ENCODE results near the gene PLXNA3.

Gene PLXNA3

DNA sequence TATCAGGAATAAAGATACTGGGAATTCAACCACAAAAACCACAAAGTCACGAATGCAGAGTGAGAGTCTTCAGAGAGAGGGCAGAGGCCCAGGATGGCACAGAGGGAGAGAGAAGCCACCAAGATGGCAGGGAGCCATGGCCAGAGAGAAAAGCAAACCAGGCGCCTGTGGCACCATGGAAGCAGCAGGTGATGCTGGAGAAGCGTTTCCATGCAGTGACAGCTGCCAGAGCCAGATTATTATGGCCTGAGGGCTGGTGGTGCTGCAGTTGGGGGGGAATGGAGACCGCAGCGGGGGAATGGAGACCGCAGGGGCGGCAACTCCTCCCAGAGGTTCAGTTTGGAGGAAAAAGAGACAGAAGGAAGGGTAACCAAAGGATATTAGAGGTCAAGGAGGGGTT, 40.9 kb upstream of the PLXNA3 start:
- no peak for DNase-seq (ENCODE audit: low read depth)

DNA sequence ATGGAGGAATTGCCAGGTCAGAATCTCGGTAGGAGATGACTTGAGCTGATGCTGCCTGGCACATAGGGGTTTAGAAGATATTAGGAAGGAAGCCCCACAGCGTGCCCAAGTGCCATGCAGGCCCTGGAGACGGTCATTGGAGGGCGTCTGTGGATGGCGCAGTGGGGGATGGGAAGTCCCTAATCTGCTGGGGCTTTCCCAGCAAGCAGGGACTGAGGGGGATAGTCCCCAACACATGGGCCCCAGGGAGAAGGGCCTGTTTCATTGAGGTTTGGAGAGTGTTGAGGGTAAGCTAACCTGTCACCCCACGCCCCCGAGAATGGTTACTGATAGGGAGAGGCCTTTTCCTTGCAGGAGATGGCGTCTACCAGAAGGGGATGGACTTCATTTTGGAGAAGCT, 38.9 kb upstream of the PLXNA3 start:
- DNase-seq (ENCODE audit: low read depth): no peak
- H3K4me3 ChIP-seq (ENCODE audit: control insufficient read depth, low read depth, low read length): no peak overlapping the region
- TF ChIP-seq, protein P1, sequence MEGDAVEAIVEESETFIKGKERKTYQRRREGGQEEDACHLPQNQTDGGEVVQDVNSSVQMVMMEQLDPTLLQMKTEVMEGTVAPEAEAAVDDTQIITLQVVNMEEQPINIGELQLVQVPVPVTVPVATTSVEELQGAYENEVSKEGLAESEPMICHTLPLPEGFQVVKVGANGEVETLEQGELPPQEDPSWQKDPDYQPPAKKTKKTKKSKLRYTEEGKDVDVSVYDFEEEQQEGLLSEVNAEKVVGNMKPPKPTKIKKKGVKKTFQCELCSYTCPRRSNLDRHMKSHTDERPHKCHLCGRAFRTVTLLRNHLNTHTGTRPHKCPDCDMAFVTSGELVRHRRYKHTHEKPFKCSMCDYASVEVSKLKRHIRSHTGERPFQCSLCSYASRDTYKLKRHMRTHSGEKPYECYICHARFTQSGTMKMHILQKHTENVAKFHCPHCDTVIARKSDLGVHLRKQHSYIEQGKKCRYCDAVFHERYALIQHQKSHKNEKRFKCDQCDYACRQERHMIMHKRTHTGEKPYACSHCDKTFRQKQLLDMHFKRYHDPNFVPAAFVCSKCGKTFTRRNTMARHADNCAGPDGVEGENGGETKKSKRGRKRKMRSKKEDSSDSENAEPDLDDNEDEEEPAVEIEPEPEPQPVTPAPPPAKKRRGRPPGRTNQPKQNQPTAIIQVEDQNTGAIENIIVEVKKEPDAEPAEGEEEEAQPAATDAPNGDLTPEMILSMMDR (conservative IDR thresholded peaks at IDR 0.05; ENCODE audit: control insufficient read depth, insufficient read depth, low read depth, low read length): no peak

More for the DNA sequence above, 40.9 kb upstream of the PLXNA3 start:
- no peak overlapping the region for H3K4me3 ChIP-seq (ENCODE audit: control insufficient read depth, low read depth, low read length)
- TF ChIP-seq, protein P1 (conservative IDR thresholded peaks at IDR 0.05; ENCODE audit: control insufficient read depth, insufficient read depth, low read depth, low read length): no peak

DNA sequence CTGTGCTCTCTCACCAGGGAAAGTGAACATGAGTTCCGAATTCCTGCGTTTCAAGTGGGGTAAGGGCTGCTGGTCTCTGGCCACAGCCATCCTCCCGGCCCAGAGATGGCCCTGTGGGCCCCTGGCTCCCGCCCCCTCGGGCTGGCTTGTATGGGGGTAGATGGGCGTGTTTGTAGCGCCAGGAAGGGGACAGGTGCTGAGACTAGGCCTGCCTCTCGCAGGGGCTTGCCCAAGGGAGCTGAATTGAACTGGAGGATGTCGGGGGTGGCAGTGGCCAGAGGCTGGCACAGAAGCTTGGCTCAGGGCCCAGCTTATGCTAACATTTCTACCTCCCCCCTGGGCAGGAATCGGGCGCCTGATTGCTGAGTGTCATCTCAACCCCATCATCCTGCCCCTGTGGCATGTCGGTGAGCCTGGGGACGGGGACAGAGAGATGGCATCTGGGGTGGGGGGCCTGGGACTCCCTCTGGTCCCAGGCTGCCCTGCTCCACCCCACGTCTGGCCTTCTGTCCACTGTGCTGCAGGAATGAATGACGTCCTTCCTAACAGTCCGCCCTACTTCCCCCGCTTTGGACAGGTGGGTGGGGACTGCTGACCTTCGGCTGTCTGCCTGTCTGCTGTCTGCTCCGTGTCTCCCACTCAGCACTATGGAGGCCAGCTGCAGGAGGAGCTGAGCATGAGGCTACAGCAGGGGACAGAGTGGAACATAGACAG, 38.2 kb upstream of the PLXNA3 start:
- TF ChIP-seq, protein P1 (conservative IDR thresholded peaks at IDR 0.05; ENCODE audit: control insufficient read depth, insufficient read depth, low read depth, low read length): no peak
- no peak for DNase-seq (ENCODE audit: low read depth)

DNA sequence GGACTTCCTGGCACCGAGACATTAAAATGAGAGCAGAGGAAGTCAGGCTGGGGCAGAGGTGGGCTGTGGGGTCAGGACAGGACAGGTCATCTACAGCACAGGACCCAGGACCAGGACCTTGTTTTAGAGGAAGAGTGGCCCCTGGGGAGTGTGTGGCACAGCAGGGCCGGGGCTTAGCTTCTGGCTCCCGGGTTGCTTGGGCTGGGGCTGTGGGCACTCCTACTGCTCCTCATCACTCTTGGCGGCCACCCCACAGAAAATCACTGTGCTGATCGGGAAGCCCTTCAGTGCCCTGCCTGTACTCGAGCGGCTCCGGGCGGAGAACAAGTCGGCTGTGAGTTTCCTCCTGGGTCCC, 37.7 kb upstream of the PLXNA3 start:
- no peak for DNase-seq (ENCODE audit: low read depth)
- H3K4me3 ChIP-seq (ENCODE audit: control insufficient read depth, low read depth, low read length): no peak overlapping the region
- TF ChIP-seq, protein P1 (conservative IDR thresholded peaks at IDR 0.05; ENCODE audit: control insufficient read depth, insufficient read depth, low read depth, low read length): no peak

More for the DNA sequence above, 38.2 kb upstream of the PLXNA3 start:
- H3K4me3 ChIP-seq (ENCODE audit: control insufficient read depth, low read depth, low read length): no peak overlapping the region

DNA sequence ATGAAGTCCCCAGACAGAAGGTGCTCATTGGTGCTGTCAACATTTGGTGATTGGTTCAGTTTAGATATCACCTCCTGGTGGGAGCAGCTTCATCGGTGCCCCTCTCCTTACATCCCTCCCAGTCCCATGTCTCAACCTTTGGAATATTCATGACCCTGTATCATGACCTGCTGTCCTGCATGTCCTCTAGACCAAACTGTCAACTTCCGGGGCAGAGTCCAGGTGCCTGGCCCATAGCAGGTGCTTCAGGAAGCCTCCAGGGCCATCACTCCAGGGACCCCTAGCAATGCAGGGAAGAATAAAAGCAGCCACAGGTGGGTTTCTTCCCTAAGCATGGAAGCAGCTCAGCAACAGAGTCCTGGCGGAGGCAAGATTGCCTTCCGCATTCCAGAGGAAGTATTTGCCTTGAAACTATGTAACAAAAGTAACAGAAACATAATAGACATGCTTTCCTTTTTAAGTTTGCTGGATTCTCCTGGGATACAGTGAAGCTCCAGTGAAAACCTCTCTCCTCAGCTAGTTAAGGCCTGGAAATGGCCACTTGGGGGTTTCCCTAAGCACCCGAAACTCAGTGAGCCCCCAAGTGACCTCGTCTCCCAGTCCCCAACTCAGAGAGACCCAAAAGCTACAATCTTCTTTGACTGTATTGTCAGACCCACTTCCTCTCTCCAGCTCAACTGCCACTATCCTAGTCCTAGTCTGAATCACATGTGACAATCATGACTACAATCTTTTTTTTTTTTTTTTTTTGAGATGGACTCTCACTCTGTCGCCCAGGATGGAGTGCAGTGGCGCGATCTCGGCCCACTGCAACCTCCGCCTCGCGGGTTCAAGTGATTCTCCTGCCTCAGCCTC, 30.9 kb upstream of the PLXNA3 start:
- no peak overlapping the region for H3K4me3 ChIP-seq (ENCODE audit: control insufficient read depth, low read depth, low read length)
- TF ChIP-seq, protein P1 (conservative IDR thresholded peaks at IDR 0.05; ENCODE audit: control insufficient read depth, insufficient read depth, low read depth, low read length): no peak
- no peak for DNase-seq (ENCODE audit: low read depth)

DNA sequence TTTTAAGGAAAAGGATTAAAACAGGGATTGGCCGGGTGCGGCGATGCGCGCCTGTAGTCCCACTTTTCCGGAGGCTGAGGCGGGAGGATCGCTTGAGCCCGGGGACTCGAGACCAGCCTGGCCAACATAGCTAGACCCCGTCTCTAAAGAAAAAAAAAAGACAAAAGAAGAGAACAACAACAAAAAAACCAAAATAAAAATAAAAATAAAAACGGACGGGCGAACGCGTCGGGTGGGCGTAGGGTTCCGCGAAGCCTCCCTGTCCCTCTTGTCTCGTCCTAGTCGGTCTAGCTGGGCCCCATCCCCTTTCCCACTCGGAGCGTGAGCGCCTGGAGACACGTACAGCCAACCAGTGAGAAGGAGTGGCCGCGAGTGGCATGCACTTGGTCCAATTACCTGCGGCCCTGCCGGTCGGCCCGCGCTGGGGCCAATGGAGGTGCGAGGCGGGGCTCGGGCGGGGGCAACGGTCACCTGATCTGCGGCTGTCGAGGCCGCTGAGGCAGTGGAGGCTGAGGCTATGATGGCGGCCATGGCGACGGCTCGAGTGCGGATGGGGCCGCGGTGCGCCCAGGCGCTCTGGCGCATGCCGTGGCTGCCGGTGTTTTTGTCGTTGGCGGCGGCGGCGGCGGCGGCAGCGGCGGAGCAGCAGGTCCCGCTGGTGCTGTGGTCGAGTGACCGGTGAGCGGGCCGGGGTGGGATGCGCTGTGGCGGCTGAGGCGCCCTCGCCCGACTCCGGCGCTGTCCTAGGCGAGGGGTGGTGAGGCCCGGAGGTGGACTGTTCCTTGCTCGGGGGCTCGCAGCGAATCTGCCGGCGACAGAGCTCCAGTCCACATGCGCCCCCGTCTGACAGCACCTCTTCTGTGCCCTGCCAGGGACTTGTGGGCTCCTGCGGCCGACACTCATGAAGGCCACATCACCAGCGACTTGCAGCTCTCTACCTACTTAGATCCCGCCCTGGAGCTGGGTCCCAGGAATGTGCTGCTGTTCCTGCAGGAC, 29.6 kb upstream of the PLXNA3 start, which contains the start of gene ATP6AP1:
TSS of gene ATP6AP1 (plus strand) at position 502 of the 996 bp plus-strand sequence. CDS start at position 518, 16 bp downstream.
- H3K4me3 ChIP-seq (ENCODE audit: control insufficient read depth, low read depth, low read length): peak within 1 kb of the TSS; percentile 58
- TF ChIP-seq, protein P1 (conservative IDR thresholded peaks at IDR 0.05; ENCODE audit: control insufficient read depth, insufficient read depth, low read depth, low read length): no peak
- DNase-seq (ENCODE audit: low read depth): peak; percentile 92
